GM23338 (cell line): ENCODE measurements around the gene RIPOR3. TPM values are rescaled to one million over a fixed set of nuclear protein-coding genes. Genes with fewer than 3 reads are reported as not detected.

Experiments used
- ATAC-seq: fragments of 200-7000 bp; cut with Tn5 transposase; 3 replicates; pipeline ENCODE4 v1.9.1; 2020
- DNase-seq: peaks from one replicate; pipeline ENCODE4 v3.0.0-alpha.2; 2015; ENCODE audit warnings: low spot score
- H2AFZ ChIP-seq: fragments of 200-600 bp; sonication (generic); 2 replicates; pipeline ENCODE4 v1.8.0; 2016; ENCODE audit warnings: antibody characterized with exemption, mild to moderate bottlenecking, moderate library complexity
- H3F3A ChIP-seq: fragments of 200-600 bp; sonication (generic); replicated peaks from 2 replicates; pipeline ENCODE4 v1.8.0; 2017; ENCODE audit warnings: antibody characterized with exemption, mixed run types, low read depth
- H3K27ac ChIP-seq: fragments of 200-600 bp; sonication (generic); 2 replicates; pipeline ENCODE4 v1.6.1; 2016; ENCODE audit warnings: low read depth
- H3K27me3 ChIP-seq: fragments of 200-600 bp; sonication (generic); 2 replicates; pipeline ENCODE4 v1.8.0; 2016; ENCODE audit warnings: mild to moderate bottlenecking, mixed run types, moderate library complexity; ENCODE audit not compliant: insufficient read depth
- H3K36me3 ChIP-seq: fragments of 200-600 bp; sonication (generic); 2 replicates; pipeline ENCODE4 v1.8.0; 2016; ENCODE audit warnings: mild to moderate bottlenecking; ENCODE audit not compliant: insufficient read depth
- H3K4me1 ChIP-seq: fragments of 200-600 bp; sonication (generic); 2 replicates; pipeline ENCODE4 v1.8.0; 2016; ENCODE audit warnings: mild to moderate bottlenecking, moderate library complexity; ENCODE audit not compliant: insufficient read depth
- H3K4me2 ChIP-seq: fragments of 200-600 bp; sonication (generic); 2 replicates; pipeline ENCODE4 v1.7.1; 2017; ENCODE audit warnings: mixed run types
- H3K4me3 ChIP-seq: fragments of 200-600 bp; sonication (generic); 2 replicates; pipeline ENCODE4 v1.6.1; 2016; ENCODE audit warnings: mixed run types
- H3K79me2 ChIP-seq: fragments of 200-600 bp; sonication (generic); replicated peaks from 2 replicates; pipeline ENCODE4 v1.8.0; 2017; ENCODE audit warnings: mild to moderate bottlenecking; ENCODE audit not compliant: insufficient read depth
- H3K9me2 ChIP-seq: fragments of 200-600 bp; sonication (generic); 2 replicates; pipeline ENCODE4 v1.8.0; 2017; ENCODE audit not compliant: insufficient read depth
- H4K20me1 ChIP-seq: fragments of 200-600 bp; sonication (generic); replicated peaks from 2 replicates; pipeline ENCODE4 v1.8.0; 2017; ENCODE audit warnings: mild to moderate bottlenecking; ENCODE audit not compliant: insufficient read depth
- H3K27ac Mint-ChIP-seq: 2 replicates; pipeline ENCODE4 v1.8.0; 2020; ENCODE audit warnings: inconsistent platforms, mild to moderate bottlenecking, moderate library complexity, mixed read lengths
- H3K27me3 Mint-ChIP-seq: 3 replicates; pipeline ENCODE4 v1.8.0; 2022; ENCODE audit warnings: low read depth, mild to moderate bottlenecking, moderate library complexity, mixed read lengths, inconsistent platforms; ENCODE audit not compliant: insufficient read depth, poor library complexity
- H3K36me3 Mint-ChIP-seq: 3 replicates; pipeline ENCODE4 v1.8.0; 2021; ENCODE audit warnings: low read depth, mild to moderate bottlenecking, inconsistent platforms, moderate library complexity, mixed read lengths
- H3K4me1 Mint-ChIP-seq: 3 replicates; pipeline ENCODE4 v1.8.0; 2020; ENCODE audit warnings: mild to moderate bottlenecking, inconsistent platforms, mixed read lengths
- H3K4me3 Mint-ChIP-seq: 3 replicates; pipeline ENCODE4 v1.8.0; 2021; ENCODE audit warnings: moderate library complexity, mild to moderate bottlenecking, inconsistent platforms, mixed read lengths
- H3K9me3 Mint-ChIP-seq: 3 replicates; pipeline ENCODE4 v1.8.0; 2020; ENCODE audit warnings: moderate library complexity, mild to moderate bottlenecking, inconsistent platforms, mixed read lengths
- CREB1 ChIP-seq: fragments of 250-450 bp; sonication (Bioruptor Pico); IDR thresholded peaks from 2 replicates; pipeline ENCODE4 v1.5.0; 2020; ENCODE audit warnings: low read depth, mild to moderate bottlenecking, moderate library complexity
- CTCF ChIP-seq, 2 experiments: fragments of 200-600 bp in 1 of 2; sonication (generic) in 1 of 2; conservative IDR thresholded peaks; 2 replicates each; pipeline versions ENCODE4 v1.5.1 to v1.6.1; 2016 to 2017; ENCODE audit warnings: antibody characterized with exemption in 2 of 2, low read depth in 2 of 2, mild to moderate bottlenecking in 2 of 2, moderate library complexity in 1 of 2
- ETS1 ChIP-seq: IDR thresholded peaks from 2 replicates; pipeline ENCODE4 v1.6.1; 2016; ENCODE audit warnings: antibody characterized with exemption
- EZH2 ChIP-seq: fragments of 200-600 bp; sonication (generic); IDR thresholded peaks from one replicate; pipeline ENCODE4 v1.8.0; 2017; ENCODE audit warnings: antibody characterized with exemption, mild to moderate bottlenecking, low read depth; ENCODE audit not compliant: unreplicated experiment
- EZH2phosphoT487 ChIP-seq: fragments of 200-600 bp; sonication (generic); IDR thresholded peaks from one replicate; pipeline ENCODE4 v1.8.1; 2018; ENCODE audit warnings: antibody characterized with exemption; ENCODE audit not compliant: unreplicated experiment
- JUNB ChIP-seq: IDR thresholded peaks from one replicate; pipeline ENCODE4 v1.6.1; 2016; ENCODE audit warnings: antibody characterized with exemption; ENCODE audit not compliant: unreplicated experiment
- NANOG ChIP-seq: IDR thresholded peaks from 2 replicates; pipeline ENCODE4 v1.6.1; 2016; ENCODE audit warnings: antibody characterized with exemption, borderline replicate concordance
- POLR2AphosphoS5 ChIP-seq: IDR thresholded peaks from 2 replicates; pipeline ENCODE4 v1.6.1; 2016; ENCODE audit warnings: antibody characterized with exemption, low read depth
- REST ChIP-seq: IDR thresholded peaks from one replicate; pipeline ENCODE4 v1.6.1; 2018; ENCODE audit warnings: antibody characterized with exemption; ENCODE audit not compliant: unreplicated experiment
- STAT1 ChIP-seq: IDR thresholded peaks from one replicate; pipeline ENCODE4 v1.6.1; 2016; ENCODE audit warnings: antibody characterized with exemption; ENCODE audit not compliant: unreplicated experiment
- ZNF114 ChIP-seq: fragments of 250-450 bp; sonication (Bioruptor Pico); IDR thresholded peaks from 2 replicates; pipeline ENCODE4 v1.5.0; 2020; ENCODE audit warnings: mild to moderate bottlenecking, moderate library complexity
- ZNF331 ChIP-seq: fragments of 250-450 bp; sonication (Bioruptor Pico); IDR thresholded peaks from 2 replicates; pipeline ENCODE4 v1.5.0; 2020; ENCODE audit warnings: low read depth, mild to moderate bottlenecking, moderate library complexity
- ZNF462 ChIP-seq: fragments of 250-450 bp; sonication (Bioruptor Pico); IDR thresholded peaks from 2 replicates; pipeline ENCODE4 v1.5.0; 2020; ENCODE audit warnings: mild to moderate bottlenecking, moderate library complexity
- polyA plus RNA-seq: library from polyadenylated mRNA; unstranded; fragments of >200 nt; fragmentation: Nextera tagmentation; extraction: Ambion mirVana; gene quantifications from 2 replicates; pipeline ENCODE4 v1.2.1, GENCODE V29; 2016
- total RNA-seq: library from RNA; depleted of rRNA; stranded (reverse); fragments of >200 nt; shearing (Covaris generic); gene quantifications from 2 replicates; pipeline ENCODE4 v1.2.3, GENCODE V29; 2014

The RIPOR3 gene
- total and polyA plus RNA-seq, 2 experiments from 2014 or later: 4.9 to 6.3 TPM

GRCh38 chr20:50642288-50642803, 49.0 kb downstream of the RIPOR3 start:
- Histone ChIP-seq H3F3A (0 out of 2 replicates have a peak, but pooled peaks cover 11% of the 10 kb centered on the region), H3K36me3 (peaks cover 5% of the 10 kb centered on the region; the same call in 1 of the 2 replicates), H2AFZ (no peak overlapping the region), H4K20me1 (no peaks in the 10 kb centered on the region), H3K4me1 (peaks cover 22% of the 10 kb centered on the region), H3K9me2 (no peaks in the 10 kb centered on the region), H3K4me2 (peak overlapping the region; percentile 69), H3K27me3 (no peaks in the 10 kb centered on the region), H3K4me3 (peak overlapping the region; percentile 35), H3K79me2 (no peaks in the 10 kb centered on the region), H3K27ac (peak overlapping the region; percentile 98)
- ATAC-seq (peak; percentile 39), DNase-seq (peak; percentile 91)
- Mint-ChIP-seq H3K27ac (peak overlapping the region; percentile 96), H3K4me3 (peak overlapping the region; percentile 52), H3K27me3 (peaks cover 30% of the 10 kb centered on the region), H3K4me1 (peaks cover 48% of the 10 kb centered on the region), H3K36me3 (peaks cover 14% of the 10 kb centered on the region; the same call in 2 of the 3 replicates), H3K9me3 (peaks cover 16% of the 10 kb centered on the region; the same call in 2 of the 3 replicates)
- TF ChIP-seq CREB1 (CRISPR knock-in tag) (no peak), ZNF462 (CRISPR knock-in tag) (no peak), EZH2phosphoT487 (no peak), ZNF114 (CRISPR knock-in tag) (no peak), CTCF (conservative IDR thresholded peaks at IDR 0.05; ENCODE audit: low read depth in 2 of 2) (no peak), JUNB (no peak), NANOG (no peak), ZNF331 (no peak), POLR2AphosphoS5 (no peak), REST (no peak), ETS1 (no peak), EZH2 (no peak), STAT1 (no peak)
